Osteoblast (primary cell): ENCODE data around the gene EHBP1. TPM values are rescaled to one million over a fixed set of nuclear protein-coding genes. Genes with fewer than 3 reads are reported as not detected.

Experiments
- DNase-seq: peaks from one replicate; pipeline ENCODE4 v3.0.0; 2011; ENCODE audit warnings: low spot score, mixed read lengths; ENCODE audit not compliant: insufficient read length; ENCODE audit errors: missing footprints
- H2AFZ ChIP-seq: 2 replicates; pipeline ENCODE4 v1.6.0; 2011; ENCODE audit warnings: mild to moderate bottlenecking, low read length
- H3K27ac ChIP-seq: 2 replicates; pipeline ENCODE4 v1.5.1; 2011; ENCODE audit warnings: mild to moderate bottlenecking, low read depth, low read length, moderate library complexity
- H3K27me3 ChIP-seq: 2 replicates; pipeline ENCODE4 v1.6.0; 2012; ENCODE audit warnings: mild to moderate bottlenecking, control low read depth, inconsistent platforms, low read length, moderate library complexity; ENCODE audit not compliant: insufficient read depth
- H3K36me3 ChIP-seq: 2 replicates; pipeline ENCODE4 v1.5.1; 2011; ENCODE audit warnings: mild to moderate bottlenecking, low read length, control low read depth, moderate library complexity; ENCODE audit not compliant: insufficient read depth
- H3K4me1 ChIP-seq: 2 replicates; pipeline ENCODE4 v1.5.1; 2011; ENCODE audit warnings: mild to moderate bottlenecking, low read length, control low read depth, moderate library complexity; ENCODE audit not compliant: insufficient read depth
- H3K4me2 ChIP-seq: 2 replicates; pipeline ENCODE4 v1.6.0; 2011; ENCODE audit warnings: mild to moderate bottlenecking, low read length; ENCODE audit not compliant: insufficient read depth
- H3K4me3 ChIP-seq: fragments of 200-600 bp; sonication (generic); 3 replicates; pipeline ENCODE4 v1.5.1; 2012; ENCODE audit warnings: mild to moderate bottlenecking, low read length, inconsistent platforms; ENCODE audit not compliant: insufficient read depth
- H3K79me2 ChIP-seq: 2 replicates; pipeline ENCODE4 v1.6.0; 2012; ENCODE audit warnings: mild to moderate bottlenecking, low read length, control low read depth, inconsistent platforms; ENCODE audit not compliant: insufficient read depth
- H3K9me3 ChIP-seq: 2 replicates; pipeline ENCODE4 v1.5.1; 2011; ENCODE audit warnings: low read depth, low read length, control low read depth
- H4K20me1 ChIP-seq: 2 replicates; pipeline ENCODE4 v1.6.0; 2012; ENCODE audit warnings: mild to moderate bottlenecking, low read length, control low read depth; ENCODE audit not compliant: insufficient read depth
- total RNA-seq: library from RNA; depleted of rRNA; stranded (reverse); fragments of >200 nt; gene quantifications from 2 replicates; pipeline ENCODE4 v1.2.3, GENCODE V29; 2012
- TF ChIP-seq, protein P1 (sequence below): IDR thresholded peaks from 2 replicates; pipeline ENCODE4 v1.5.1; 2011; ENCODE audit warnings: mild to moderate bottlenecking, low read depth, low read length, moderate library complexity; ENCODE audit errors: extremely low read depth

EHBP1 gene
- total RNA-seq, 1 donor: 96.3 TPM

DNA sequence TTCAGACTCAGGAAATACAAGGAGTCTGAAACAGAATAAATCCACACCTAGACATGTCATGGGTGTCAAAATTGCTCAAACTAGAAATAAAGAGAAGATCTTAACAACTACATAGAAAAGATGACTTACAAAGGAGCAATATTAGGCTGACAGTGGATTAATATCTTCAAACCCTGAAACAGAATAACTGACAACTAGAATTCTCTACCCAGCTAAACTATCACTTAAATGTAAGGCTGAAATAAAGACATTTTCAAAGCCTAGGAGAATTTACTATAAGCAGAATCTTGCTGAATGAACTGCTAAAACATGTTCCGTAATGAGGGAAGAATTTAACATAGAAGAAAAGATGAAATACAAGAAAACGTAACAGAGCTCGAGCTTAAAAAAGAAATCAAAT lies 168.1 kb downstream of the EHBP1 start:
- Histone ChIP-seq H3K4me3 (no peak overlapping the region), H3K79me2 (no peaks in the 10 kb centered on the region), H3K27ac (no peak overlapping the region), H2AFZ (no peak overlapping the region), H3K4me2 (no peak overlapping the region), H3K4me1 (no peaks in the 10 kb centered on the region), H4K20me1 (no peaks in the 10 kb centered on the region), H3K9me3 (no peaks in the 10 kb centered on the region), H3K27me3 (no peaks in the 10 kb centered on the region), H3K36me3 (peaks cover 40% of the 10 kb centered on the region)
- no peak for DNase-seq
- TF ChIP-seq, protein P1, sequence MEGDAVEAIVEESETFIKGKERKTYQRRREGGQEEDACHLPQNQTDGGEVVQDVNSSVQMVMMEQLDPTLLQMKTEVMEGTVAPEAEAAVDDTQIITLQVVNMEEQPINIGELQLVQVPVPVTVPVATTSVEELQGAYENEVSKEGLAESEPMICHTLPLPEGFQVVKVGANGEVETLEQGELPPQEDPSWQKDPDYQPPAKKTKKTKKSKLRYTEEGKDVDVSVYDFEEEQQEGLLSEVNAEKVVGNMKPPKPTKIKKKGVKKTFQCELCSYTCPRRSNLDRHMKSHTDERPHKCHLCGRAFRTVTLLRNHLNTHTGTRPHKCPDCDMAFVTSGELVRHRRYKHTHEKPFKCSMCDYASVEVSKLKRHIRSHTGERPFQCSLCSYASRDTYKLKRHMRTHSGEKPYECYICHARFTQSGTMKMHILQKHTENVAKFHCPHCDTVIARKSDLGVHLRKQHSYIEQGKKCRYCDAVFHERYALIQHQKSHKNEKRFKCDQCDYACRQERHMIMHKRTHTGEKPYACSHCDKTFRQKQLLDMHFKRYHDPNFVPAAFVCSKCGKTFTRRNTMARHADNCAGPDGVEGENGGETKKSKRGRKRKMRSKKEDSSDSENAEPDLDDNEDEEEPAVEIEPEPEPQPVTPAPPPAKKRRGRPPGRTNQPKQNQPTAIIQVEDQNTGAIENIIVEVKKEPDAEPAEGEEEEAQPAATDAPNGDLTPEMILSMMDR: no peak

DNA sequence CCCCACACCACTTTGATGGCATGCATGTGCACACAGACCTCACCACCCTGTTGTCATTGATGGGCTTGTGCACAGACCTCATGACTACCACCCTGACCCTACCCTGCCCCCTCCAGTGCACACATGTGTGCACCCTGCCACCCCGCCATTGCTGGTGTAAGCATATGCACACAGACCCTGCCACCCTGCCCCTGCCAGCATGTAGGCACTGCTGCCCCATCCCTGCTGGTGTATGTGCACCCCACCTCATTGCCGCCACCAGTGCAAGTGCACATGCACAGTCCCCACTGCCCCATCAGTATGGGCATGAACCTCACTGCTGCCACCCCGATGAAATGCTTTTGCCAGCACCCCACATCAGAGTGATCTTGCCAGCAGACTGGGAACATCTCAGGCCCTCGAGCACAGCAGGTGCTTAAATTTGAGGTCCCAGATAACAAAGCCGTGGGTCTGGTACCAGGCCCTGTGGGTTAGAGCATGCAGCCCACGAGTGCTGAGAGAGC lies 169.4 kb downstream of the EHBP1 start:
- no peak overlapping the region for H3K27ac ChIP-seq
- no peak overlapping the region for H2AFZ ChIP-seq
- H3K4me1 ChIP-seq: no peaks in the 10 kb centered on the region
- peaks cover 40% of the 10 kb centered on the region for H3K36me3 ChIP-seq
- H3K27me3 ChIP-seq: no peaks in the 10 kb centered on the region
- H3K79me2 ChIP-seq: no peaks in the 10 kb centered on the region
- H3K9me3 ChIP-seq: no peaks in the 10 kb centered on the region
- no peak for DNase-seq
- TF ChIP-seq, protein P1: no peak
- H3K4me3 ChIP-seq: no peak overlapping the region
- no peak overlapping the region for H3K4me2 ChIP-seq
- no peaks in the 10 kb centered on the region for H4K20me1 ChIP-seq

DNA sequence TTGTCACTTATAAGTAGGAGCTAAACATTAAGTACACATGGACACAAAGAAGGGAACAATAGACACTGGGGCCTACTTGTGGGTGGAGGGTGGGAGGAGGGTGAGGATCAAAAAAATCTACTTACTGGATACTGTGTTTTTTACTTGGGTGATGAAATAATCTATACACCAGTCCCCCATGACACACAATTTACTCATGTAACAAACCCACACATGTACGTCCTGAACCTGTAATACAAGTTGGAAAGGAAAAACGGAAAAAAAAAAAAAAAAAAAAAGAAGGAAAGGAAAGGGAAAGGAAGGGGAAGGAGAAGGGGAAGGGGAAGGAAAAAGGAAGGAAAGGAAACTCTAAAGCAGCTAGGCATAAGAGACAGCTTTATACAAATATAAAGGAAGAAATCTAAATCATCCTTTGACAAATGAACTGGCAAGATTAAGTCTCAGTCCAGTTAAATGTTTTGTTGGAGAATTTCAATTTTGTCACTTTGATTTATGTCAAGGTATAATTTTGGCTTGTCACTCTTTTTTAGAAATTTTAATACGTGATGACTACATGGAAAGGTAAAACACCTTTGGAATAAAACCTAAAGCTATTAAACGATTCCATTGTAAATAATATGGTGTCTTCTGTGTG lies 175.8 kb downstream of the EHBP1 start:
- TF ChIP-seq, protein P1: no peak
- H2AFZ ChIP-seq: no peak overlapping the region
- no peaks in the 10 kb centered on the region for H3K79me2 ChIP-seq

DNA sequence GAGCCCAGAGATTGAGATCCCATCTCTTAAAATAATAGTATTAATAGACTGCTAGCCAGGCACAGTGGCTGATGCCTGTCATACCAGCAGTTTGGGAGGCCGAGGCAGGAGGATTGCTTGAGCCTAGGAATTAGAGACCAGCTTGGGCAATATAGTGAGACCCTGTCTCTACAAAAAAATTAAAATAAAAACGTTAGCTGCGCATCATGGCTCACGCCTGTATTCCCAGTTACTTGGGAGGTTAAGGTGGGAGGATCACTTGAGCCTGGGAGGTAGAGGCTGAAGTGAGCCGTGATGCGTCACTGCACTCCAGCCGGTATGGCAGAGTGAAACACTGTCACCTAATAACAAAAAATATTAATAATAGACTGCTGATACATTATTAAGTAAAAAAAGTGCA lies 178.1 kb downstream of the EHBP1 start:
- H3K79me2 ChIP-seq: no peaks in the 10 kb centered on the region
- no peak overlapping the region for H3K4me2 ChIP-seq
- no peak for DNase-seq
- no peaks in the 10 kb centered on the region for H3K9me3 ChIP-seq
- peaks cover 8% of the 10 kb centered on the region for H4K20me1 ChIP-seq
- H3K4me3 ChIP-seq: no peak overlapping the region
- no peaks in the 10 kb centered on the region for H3K27me3 ChIP-seq
- H3K36me3 ChIP-seq: no peaks in the 10 kb centered on the region
- TF ChIP-seq, protein P1: no peak
- H2AFZ ChIP-seq: no peak overlapping the region
- peaks cover 10% of the 10 kb centered on the region for H3K4me1 ChIP-seq
- no peak overlapping the region for H3K27ac ChIP-seq

More for the DNA sequence above, 175.8 kb downstream of the EHBP1 start:
- Histone ChIP-seq H3K4me1 (peaks cover 10% of the 10 kb centered on the region), H3K4me3 (no peak overlapping the region), H4K20me1 (peaks cover 8% of the 10 kb centered on the region), H3K36me3 (peaks cover 14% of the 10 kb centered on the region), H3K9me3 (no peaks in the 10 kb centered on the region), H3K27me3 (no peaks in the 10 kb centered on the region), H3K4me2 (no peak overlapping the region), H3K27ac (no peak overlapping the region)
- no peak for DNase-seq
